H4 (cell line): Measurements from ENCODE around the gene BSND. TPM values are rescaled to one million over a fixed set of nuclear protein-coding genes. Genes with fewer than 3 reads are reported as not detected.

Source experiments
- DNase-seq: peaks from one replicate; pipeline ENCODE4 v3.0.0-alpha.2; 2015; ENCODE audit warnings: low spot score
- total RNA-seq: library from RNA; depleted of rRNA; stranded (reverse); fragments of >200 nt; shearing (Covaris generic); gene quantifications from 2 replicates; pipeline ENCODE4 v1.2.3, GENCODE V29; 2014

Gene BSND
- total RNA-seq, 1 experiment from 2014 or later, result not detected

GRCh38 chr1:54991939-54992338 lies 6.8 kb upstream of the BSND start:
- DNase-seq, result no peak

GRCh38 chr1:54993140-54993539 lies 5.6 kb upstream of the BSND start:
- no peak for DNase-seq

- DNase-seq, result no peak
Measured at GRCh38 chr1:54994355-54994990, 4.3 kb upstream of the BSND start.

- DNase-seq, result no peak
Measured at GRCh38 chr1:54995013-54995760, 3.5 kb upstream of the BSND start.

- DNase-seq, result no peak
Measured at GRCh38 chr1:54995835-54996234, 2.9 kb upstream of the BSND start.

- DNase-seq, result peak; percentile 73
Measured at GRCh38 chr1:54996359-54996868, 2.3 kb upstream of the BSND start.

GRCh38 chr1:54996869-54997710 lies 1.6 kb upstream of the BSND start:
- no peak for DNase-seq

- no peak for DNase-seq
Measured at GRCh38 chr1:54997711-54997986, 1.1 kb upstream of the BSND start.

- DNase-seq, result no peak
Measured at GRCh38 chr1:54998100-54998499, 633 bp upstream of the BSND start.

- DNase-seq, result no peak
Measured at GRCh38 chr1:55000110-55001085, 1.7 kb downstream of the BSND start.

- no peak for DNase-seq
Measured at GRCh38 chr1:55001311-55001710, 2.6 kb downstream of the BSND start.

GRCh38 chr1:55002686-55003085 lies 4.0 kb downstream of the BSND start:
- no peak for DNase-seq

- DNase-seq, result no peak
Measured at GRCh38 chr1:55005351-55006140, 6.8 kb downstream of the BSND start.

GRCh38 chr1:55006931-55007330 lies 8.2 kb downstream of the BSND start:
- no peak for DNase-seq

GRCh38 chr1:55007625-55008024 lies 8.9 kb downstream of the BSND start:
- DNase-seq, result no peak

GRCh38 chr1:55010194-55010886 lies 11.6 kb downstream of the BSND start:
- DNase-seq, result no peak

GRCh38 chr1:55010887-55011217 lies 12.1 kb downstream of the BSND start:
- DNase-seq, result no peak

- DNase-seq, result no peak
Measured at GRCh38 chr1:55012661-55013060, 13.9 kb downstream of the BSND start.

- no peak for DNase-seq
Measured at GRCh38 chr1:55015123-55015522, 16.4 kb downstream of the BSND start.
